Fibroblast of lung (primary cell): Measurements from ENCODE around the gene E2F6. TPM values are rescaled to one million over a fixed set of nuclear protein-coding genes. Genes with fewer than 3 reads are reported as not detected.

ENCODE experiments used
- DNase-seq, 2 donors: peaks; one replicate each; pipeline versions ENCODE4 v3.0.0 to v3.0.0-alpha.2; 2010; ENCODE audit warnings: low read depth in 2 of 2
- H2AFZ ChIP-seq: 2 replicates; pipeline ENCODE4 v1.5.1; 2012; ENCODE audit warnings: low read length, control low read depth, inconsistent platforms
- H3K27ac ChIP-seq: 2 replicates; pipeline ENCODE4 v1.5.1; 2011; ENCODE audit warnings: low read length, control low read depth; ENCODE audit not compliant: insufficient read depth
- H3K27me3 ChIP-seq: 2 replicates; pipeline ENCODE4 v1.5.1; 2011; ENCODE audit warnings: mild to moderate bottlenecking, low read length; ENCODE audit not compliant: control insufficient read depth, insufficient read depth
- H3K36me3 ChIP-seq: 2 replicates; pipeline ENCODE4 v1.5.1; 2011; ENCODE audit warnings: low read length; ENCODE audit not compliant: control insufficient read depth, insufficient read depth
- H3K4me1 ChIP-seq: 2 replicates; pipeline ENCODE4 v1.5.1; 2011; ENCODE audit warnings: low read length; ENCODE audit not compliant: control insufficient read depth, insufficient read depth; ENCODE audit errors: extremely low read depth
- H3K4me2 ChIP-seq: 2 replicates; pipeline ENCODE4 v1.5.1; 2011; ENCODE audit warnings: low read length, control low read depth; ENCODE audit not compliant: insufficient read depth; ENCODE audit errors: extremely low read depth
- H3K4me3 ChIP-seq, 4 experiments: fragments of 200-600 bp in 1 of 4; sonication (generic) in 1 of 4; replicated peaks in 1 of 4; 2 replicates each; pipeline ENCODE4 v1.5.1; 2011 to 2016; ENCODE audit warnings: low read length in 4 of 4, low read depth in 3 of 4, mild to moderate bottlenecking in 3 of 4, control low read depth in 2 of 4, inconsistent platforms in 1 of 4, mixed read lengths in 1 of 4; ENCODE audit not compliant: insufficient read depth in 1 of 4; ENCODE audit errors: control extremely low read depth in 1 of 4
- H3K79me2 ChIP-seq: 2 replicates; pipeline ENCODE4 v1.5.1; 2012; ENCODE audit warnings: mild to moderate bottlenecking, low read length, inconsistent platforms; ENCODE audit not compliant: control insufficient read depth, insufficient read depth
- H3K9ac ChIP-seq: 2 replicates; pipeline ENCODE4 v1.5.1; 2011; ENCODE audit warnings: mild to moderate bottlenecking, low read length, control low read depth; ENCODE audit not compliant: insufficient read depth
- H3K9me3 ChIP-seq: 2 replicates; pipeline ENCODE4 v1.5.1; 2012; ENCODE audit warnings: low read depth, low read length; ENCODE audit not compliant: control insufficient read depth, insufficient read depth
- H4K20me1 ChIP-seq: 2 replicates; pipeline ENCODE4 v1.5.1; 2011; ENCODE audit warnings: low read length; ENCODE audit not compliant: control insufficient read depth, insufficient read depth; ENCODE audit errors: extremely low read depth
- CTCF ChIP-seq, 2 donors: IDR thresholded peaks in 1 of 2; conservative IDR thresholded peaks in 1 of 2; 1 replicate in 1 of 2; 2 replicates in 1 of 2; pipeline ENCODE4 v1.5.1; 2011 to 2012; ENCODE audit warnings: low read length in 2 of 2, control low read depth in 1 of 2, inconsistent platforms in 1 of 2, low read depth in 1 of 2, mild to moderate bottlenecking in 1 of 2
- EZH2 ChIP-seq: IDR thresholded peaks from 2 replicates; pipeline ENCODE4 v1.5.1; 2012; ENCODE audit warnings: low read length, control low read depth, mild to moderate bottlenecking; ENCODE audit errors: missing control alignments
- polyA plus RNA-seq, 2 donors: library from polyadenylated mRNA; depleted of rRNA in 1 of 2; stranded (reverse) in 1 of 2; unstranded in 1 of 2; fragments of >200 nt; gene quantifications; 2 replicates each; pipeline ENCODE4 v1.2.1, GENCODE V29; 2011 to 2012; ENCODE audit warnings: missing spikeins in 1 of 2
- total RNA-seq: library from RNA; depleted of rRNA; stranded (reverse); fragments of >200 nt; gene quantifications from 2 replicates; pipeline ENCODE4 v1.2.1, GENCODE V29; 2014

Gene E2F6
- total and polyA plus RNA-seq, 2 donors (not counting 1 experiment from before 2014, with no cell fraction given), result 10.2 to 13.0 TPM

GRCh38 chr2:11502740-11503292 lies 36.9 kb upstream of the E2F6 start:
- DNase-seq, result no peak
- Histone ChIP-seq H3K36me3 (no peaks in the 10 kb centered on the region), H3K4me3 (no peak overlapping the region), H3K4me1 (no peaks in the 10 kb centered on the region), H4K20me1 (no peaks in the 10 kb centered on the region), H2AFZ (no peak overlapping the region), H3K79me2 (no peaks in the 10 kb centered on the region), H3K27ac (no peak overlapping the region), H3K4me2 (no peak overlapping the region), H3K9ac (no peak overlapping the region), H3K9me3 (no peaks in the 10 kb centered on the region), H3K27me3 (no peaks in the 10 kb centered on the region)
- TF ChIP-seq CTCF (conservative IDR thresholded peaks at IDR 0.05 in 1 of 2, IDR thresholded peaks at IDR 0.05 in 1 of 2; ENCODE audit: low read depth in 1 of 2, low read length in 2 of 2) (no peak), EZH2 (no peak)

- Histone ChIP-seq H3K4me3 (no peak overlapping the region), H3K4me2 (no peak overlapping the region), H3K9ac (no peak overlapping the region), H3K4me1 (no peaks in the 10 kb centered on the region), H3K79me2 (no peaks in the 10 kb centered on the region), H3K36me3 (no peaks in the 10 kb centered on the region), H3K27ac (no peak overlapping the region), H3K9me3 (no peaks in the 10 kb centered on the region), H4K20me1 (no peaks in the 10 kb centered on the region), H3K27me3 (no peaks in the 10 kb centered on the region), H2AFZ (no peak overlapping the region)
- DNase-seq, result no peak
- TF ChIP-seq EZH2 (no peak), CTCF (conservative IDR thresholded peaks at IDR 0.05 in 1 of 2, IDR thresholded peaks at IDR 0.05 in 1 of 2; ENCODE audit: low read depth in 1 of 2, low read length in 2 of 2) (no peak)
These were observed 34.8 kb upstream of the E2F6 start for GRCh38 chr2:11500702-11501303.

GRCh38 chr2:11499081-11499743 lies 33.3 kb upstream of the E2F6 start:
- Histone ChIP-seq H3K9me3 (no peaks in the 10 kb centered on the region), H3K27me3 (no peaks in the 10 kb centered on the region), H3K4me3 (no peak overlapping the region), H3K4me2 (no peak overlapping the region), H3K79me2 (no peaks in the 10 kb centered on the region), H4K20me1 (no peaks in the 10 kb centered on the region), H3K36me3 (no peaks in the 10 kb centered on the region), H3K9ac (no peak overlapping the region), H3K4me1 (no peaks in the 10 kb centered on the region), H3K27ac (no peak overlapping the region), H2AFZ (no peak overlapping the region)
- DNase-seq, result no peak
- TF ChIP-seq EZH2 (no peak), CTCF (conservative IDR thresholded peaks at IDR 0.05 in 1 of 2, IDR thresholded peaks at IDR 0.05 in 1 of 2; ENCODE audit: low read depth in 1 of 2, low read length in 2 of 2) (no peak)
